Subcutaneous abdominal adipose tissue (tissue), 5 donors: ENCODE results near the gene SARS1.

Experiments used
- H3K27ac ChIP-seq: one replicate; pipeline ENCODE4 v1.7.0; 2013; ENCODE audit warnings: low read depth, mild to moderate bottlenecking, inconsistent platforms, low read length, moderate library complexity
- H3K27me3 ChIP-seq, 5 donors: one replicate each; pipeline ENCODE4 v1.7.0; 2013; ENCODE audit warnings: low read length in 5 of 5, inconsistent platforms in 1 of 5; ENCODE audit not compliant: control insufficient read depth in 5 of 5, insufficient read depth in 4 of 5
- H3K36me3 ChIP-seq, 5 donors: one replicate each; pipeline ENCODE4 v1.7.0; 2013; ENCODE audit warnings: low read length in 5 of 5; ENCODE audit not compliant: control insufficient read depth in 5 of 5, insufficient read depth in 5 of 5
- H3K4me1 ChIP-seq, 5 donors: one replicate each; pipeline ENCODE4 v1.7.0; 2013; ENCODE audit warnings: low read length in 5 of 5, mild to moderate bottlenecking in 3 of 5, moderate library complexity in 1 of 5; ENCODE audit not compliant: control insufficient read depth in 5 of 5, insufficient read depth in 5 of 5
- H3K4me3 ChIP-seq, 5 donors: one replicate each; pipeline ENCODE4 v1.7.0; 2013; ENCODE audit warnings: low read length in 5 of 5, low read depth in 1 of 5
- H3K9ac ChIP-seq, 5 donors: one replicate each; pipeline ENCODE4 v1.7.0; 2013; ENCODE audit warnings: low read length in 5 of 5, mild to moderate bottlenecking in 4 of 5, moderate library complexity in 3 of 5
- H3K9me3 ChIP-seq, 5 donors: one replicate each; pipeline ENCODE4 v1.7.0; 2013; ENCODE audit warnings: low read length in 5 of 5; ENCODE audit not compliant: control insufficient read depth in 5 of 5
- donor health status: healthy.
- donor health status: healthy.
- donor health status: healthy.
- donor health status: healthy.
- donor health status: healthy.

SARS1 gene

GRCh38 chr1:109247401-109248365 lies 34.0 kb downstream of the SARS1 start:
- no peak overlapping the region for H3K27ac ChIP-seq
- H3K4me1 ChIP-seq, result peaks cover 0 to 12% (median 11%) of the 10 kb centered on the region in 5 donors
- H3K27me3 ChIP-seq, result peaks cover 0 to 15% (median 10%) of the 10 kb centered on the region in 5 donors
- H3K36me3 ChIP-seq, result no peaks in the 10 kb centered on the region
- H3K4me3 ChIP-seq, result no peak overlapping the region
- no peak overlapping the region for H3K9ac ChIP-seq
- no peaks in the 10 kb centered on the region for H3K9me3 ChIP-seq

GRCh38 chr1:109248444-109248796 lies 34.7 kb downstream of the SARS1 start:
- Histone ChIP-seq H3K9me3 (no peaks in the 10 kb centered on the region), H3K27me3 (peaks cover 0 to 13% (median 6%) of the 10 kb centered on the region in 5 donors), H3K4me1 (peaks cover 0 to 16% (median 14%) of the 10 kb centered on the region in 5 donors), H3K27ac (no peak overlapping the region), H3K9ac (no peak overlapping the region), H3K4me3 (no peak overlapping the region), H3K36me3 (no peaks in the 10 kb centered on the region)

- Histone ChIP-seq H3K4me3 (peak within 1 kb of the TSS in 4 of 5 donors; percentile 39 to 57 (median 50)), H3K27me3 (peaks cover 0 to 11% (median 4%) of the 10 kb centered on the region in 5 donors), H3K36me3 (no peaks in the 10 kb centered on the region), H3K9ac (peak within 1 kb of the TSS in 2 of 5 donors; percentile 14 to 66), H3K27ac (no peak within 1 kb of the TSS), H3K4me1 (peaks cover 0 to 22% (median 20%) of the 10 kb centered on the region in 5 donors), H3K9me3 (no peaks in the 10 kb centered on the region)
Observed at GRCh38 chr1:109248797-109249629, 35.3 kb downstream of the SARS1 start, which contains the start of gene CELSR2. Gene CELSR2 (plus strand): TSS chr1:109249539. CDS start chr1:109250080, 541 bp downstream.

GRCh38 chr1:109249654-109250401 lies 36.1 kb downstream of the SARS1 start:
- H3K27ac ChIP-seq, result no peak overlapping the region
- peaks cover 0 to 30% (median 28%) of the 10 kb centered on the region in 5 donors for H3K4me1 ChIP-seq
- no peaks in the 10 kb centered on the region for H3K9me3 ChIP-seq
- peaks cover 0 to 11% (median 4%) of the 10 kb centered on the region in 5 donors for H3K27me3 ChIP-seq
- H3K9ac ChIP-seq, result no peak overlapping the region
- H3K36me3 ChIP-seq, result no peaks in the 10 kb centered on the region
- peak overlapping the region in 4 of 5 donors; percentile 39 to 57 (median 50) for H3K4me3 ChIP-seq

- H3K9ac ChIP-seq, result no peak overlapping the region
- H3K4me3 ChIP-seq, result peak overlapping the region in 2 of 5 donors; percentile 46 to 57
- H3K27ac ChIP-seq, result no peak overlapping the region
- H3K36me3 ChIP-seq, result no peaks in the 10 kb centered on the region
- no peaks in the 10 kb centered on the region for H3K9me3 ChIP-seq
- H3K27me3 ChIP-seq, result peaks cover 0 to 11% (median 6%) of the 10 kb centered on the region in 5 donors
- peaks cover 0 to 34% (median 29%) of the 10 kb centered on the region in 5 donors for H3K4me1 ChIP-seq
Observed at GRCh38 chr1:109250454-109251276, 36.9 kb downstream of the SARS1 start.

- Histone ChIP-seq H3K9me3 (no peaks in the 10 kb centered on the region), H3K4me1 (peaks cover 0 to 34% (median 29%) of the 10 kb centered on the region in 5 donors), H3K27me3 (peaks cover 0 to 11% (median 6%) of the 10 kb centered on the region in 5 donors), H3K27ac (no peak overlapping the region), H3K9ac (no peak overlapping the region), H3K36me3 (no peaks in the 10 kb centered on the region), H3K4me3 (no peak overlapping the region)
Observed at GRCh38 chr1:109251277-109252166, 37.8 kb downstream of the SARS1 start.

GRCh38 chr1:109252167-109252892 lies 38.6 kb downstream of the SARS1 start:
- H3K4me3 ChIP-seq, result no peak overlapping the region
- H3K27ac ChIP-seq, result no peak overlapping the region
- peaks cover 0 to 34% (median 29%) of the 10 kb centered on the region in 5 donors for H3K4me1 ChIP-seq
- no peaks in the 10 kb centered on the region for H3K36me3 ChIP-seq
- no peak overlapping the region for H3K9ac ChIP-seq
- H3K9me3 ChIP-seq, result no peaks in the 10 kb centered on the region
- peaks cover 0 to 7% (median 5%) of the 10 kb centered on the region in 5 donors for H3K27me3 ChIP-seq
